ENCODE measurements around the gene POLR1G.
"Not testable (repeated sequence)": the region's sequence is repeated elsewhere in the genome, so short reads cannot be mapped to it uniquely, and the experiment has no call there.

The POLR1G gene

GRCh38 chr19:45420871-45421270 lies 14.4 kb downstream of the POLR1G start:
- no peak for DNase-seq (ENCODE audit: low spot score)

- DNase-seq (ENCODE audit: low spot score): no peak
Observed at GRCh38 chr19:45421947-45422498, 15.6 kb downstream of the POLR1G start.

- no peak for DNase-seq (ENCODE audit: low spot score)
Observed at GRCh38 chr19:45423033-45423588, 16.7 kb downstream of the POLR1G start.

- peak; percentile 98 for DNase-seq (ENCODE audit: low spot score)
Observed at GRCh38 chr19:45423589-45424190, 17.2 kb downstream of the POLR1G start, which contains the start of gene ERCC1. ERCC1 (minus strand) TSS chr19:45423917; CDS start chr19:45423374, 543 bp downstream.

GRCh38 chr19:45424191-45425058 lies 18.0 kb downstream of the POLR1G start:
- peak; percentile 98 for DNase-seq (ENCODE audit: low spot score)

- peak; percentile 38 for DNase-seq (ENCODE audit: low spot score)
Observed at GRCh38 chr19:45428384-45429231, 22.2 kb downstream of the POLR1G start.

GRCh38 chr19:45429896-45430295 lies 23.5 kb downstream of the POLR1G start:
- not testable (repeated sequence) for DNase-seq (ENCODE audit: low spot score)

GRCh38 chr19:45431008-45431407 lies 24.6 kb downstream of the POLR1G start:
- DNase-seq (ENCODE audit: low spot score): not testable (repeated sequence)

- DNase-seq (ENCODE audit: low spot score): not testable (repeated sequence)
Observed at GRCh38 chr19:45432543-45432942, 26.1 kb downstream of the POLR1G start.

- no peak for DNase-seq (ENCODE audit: low spot score)
Observed at GRCh38 chr19:45437328-45437727, 30.9 kb downstream of the POLR1G start.

- no peak for DNase-seq (ENCODE audit: low spot score)
Observed at GRCh38 chr19:45439190-45439568, 32.7 kb downstream of the POLR1G start.

- peak; percentile 75 for DNase-seq (ENCODE audit: low spot score)
Observed at GRCh38 chr19:45439569-45440258, 33.3 kb downstream of the POLR1G start.

GRCh38 chr19:45440259-45440638 lies 33.8 kb downstream of the POLR1G start:
- DNase-seq (ENCODE audit: low spot score): no peak

GRCh38 chr19:45440873-45441654 lies 34.6 kb downstream of the POLR1G start:
- peak; percentile 53 for DNase-seq (ENCODE audit: low spot score)

- no peak for DNase-seq (ENCODE audit: low spot score)
Observed at GRCh38 chr19:45442408-45442777, 35.9 kb downstream of the POLR1G start.

GRCh38 chr19:45442778-45443461 lies 36.5 kb downstream of the POLR1G start:
- peak; percentile 60 for DNase-seq (ENCODE audit: low spot score)

GRCh38 chr19:45443462-45444317 lies 37.2 kb downstream of the POLR1G start:
- peak; percentile 98 for DNase-seq (ENCODE audit: low spot score)

GRCh38 chr19:45444318-45445041 lies 38.0 kb downstream of the POLR1G start:
- peak; percentile 91 for DNase-seq (ENCODE audit: low spot score)
